ENCODE data around the gene SGSH. TPM values are rescaled to one million over a fixed set of nuclear protein-coding genes. Genes with fewer than 3 reads are reported as not detected.

Gene SGSH
- total and polyA plus RNA-seq, 4 experiments from 2014 or later, result 37.8 to 198 (median 124) TPM

DNA sequence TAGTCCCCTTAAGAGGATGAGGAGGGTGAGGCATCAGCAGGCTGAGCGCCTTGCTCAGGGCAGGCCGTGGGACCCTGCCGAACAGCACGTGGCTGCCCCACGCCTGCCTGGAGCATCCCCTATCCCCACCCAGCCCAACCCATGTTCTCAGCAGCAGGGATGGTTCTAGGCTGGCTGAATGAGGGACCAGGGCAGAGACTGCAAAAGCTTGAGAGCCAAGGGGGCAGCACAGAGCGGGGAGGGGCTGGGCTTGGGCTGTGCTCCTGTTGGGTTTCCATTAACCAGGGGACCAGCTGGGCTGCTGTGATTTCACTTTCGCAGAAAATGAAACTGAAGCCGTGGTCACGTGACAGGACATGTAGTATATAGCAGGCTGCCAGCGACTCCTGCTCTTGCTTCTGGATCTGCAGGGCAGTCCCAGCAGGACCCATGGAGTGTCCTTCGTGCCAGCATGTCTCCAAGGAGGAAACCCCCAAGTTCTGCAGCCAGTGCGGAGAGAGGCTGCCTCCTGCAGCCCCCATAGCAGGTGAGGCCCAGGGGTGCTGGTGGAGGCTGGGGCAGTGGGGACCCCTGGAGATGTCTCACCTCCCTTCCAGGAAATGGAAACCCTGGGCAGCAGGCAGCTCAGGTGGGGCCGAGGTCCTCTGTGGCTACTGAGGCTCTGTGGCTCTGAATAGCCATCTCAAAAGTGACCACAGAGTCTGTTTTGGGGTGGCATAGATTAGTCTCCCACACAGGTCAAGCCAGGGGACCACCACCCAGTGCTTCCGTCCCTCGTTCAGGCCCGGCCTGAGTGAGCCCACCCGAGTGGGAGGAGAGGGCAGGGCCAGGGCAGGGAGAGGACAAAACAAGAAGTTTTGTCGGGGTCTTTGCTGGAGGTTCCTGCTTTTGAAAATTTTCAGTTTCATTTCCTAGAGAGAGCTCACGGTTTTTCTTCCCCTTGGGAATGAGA, 43.4 kb upstream of the SGSH start:
- Histone ChIP-seq H3K27me3 (ENCODE audit: insufficient read depth, low read length) (no peaks in the 10 kb centered on the region), H3K4me1 (ENCODE audit: insufficient read depth, low read length) (peaks cover 72% of the 10 kb centered on the region), H3K36me3 (ENCODE audit: insufficient read depth, low read length) (peaks cover 18% of the 10 kb centered on the region), H3K9me3 (ENCODE audit: control insufficient read depth in 1 of 2, low read length in 2 of 2) (no peaks in the 10 kb centered on the region), H3K4me3 (ENCODE audit: low read length in 2 of 2) (peak overlapping the region; percentile 51 to 92), H3K27ac (ENCODE audit: low read depth, low read length) (peak overlapping the region; percentile 67)
- H3K4me3 Mint-ChIP-seq, result peak overlapping the region; percentile 90 to 99 (median 96)
- POLR2A ChIA-PET (ENCODE audit: partially characterized antibody), result interaction anchor here (0.7 to 7.9 kb wide), 16 partner anchors 9 to 424 kb away, joined by 3 to 71 read pairs (median 4); partner anchors contain the start of genes CBX4, SGSH and SLC26A11
- DNase-seq, result peak; percentile 81 to 96 (median 82)
- CTCF ChIA-PET (ENCODE audit: partially characterized antibody), result interaction anchor here (1.4 to 5.9 kb wide), 3 partner anchors 11 to 67 kb away, joined by 3 to 28 read pairs (median 22); no protein-coding TSS in a partner anchor
- peak overlapping the region; percentile 93 to 98 (median 97) for H3K27ac Mint-ChIP-seq
- no peaks in the 10 kb centered on the region for H3K27me3 Mint-ChIP-seq
- H3K9me3 Mint-ChIP-seq, result peaks cover 0 to 2% (median 0%) of the 10 kb centered on the region in 8 donors
- peaks cover 11 to 32% of the 10 kb centered on the region in 2 donors for H3K36me3 Mint-ChIP-seq
- H3K4me1 Mint-ChIP-seq, result peaks cover 35 to 73% (median 36%) of the 10 kb centered on the region in 4 donors
- intact Hi-C loops (cut with micrococcal nuclease), result loop anchor here (1.0 kb wide), 1 partner anchor 44 kb away; no protein-coding TSS in a partner anchor

DNA sequence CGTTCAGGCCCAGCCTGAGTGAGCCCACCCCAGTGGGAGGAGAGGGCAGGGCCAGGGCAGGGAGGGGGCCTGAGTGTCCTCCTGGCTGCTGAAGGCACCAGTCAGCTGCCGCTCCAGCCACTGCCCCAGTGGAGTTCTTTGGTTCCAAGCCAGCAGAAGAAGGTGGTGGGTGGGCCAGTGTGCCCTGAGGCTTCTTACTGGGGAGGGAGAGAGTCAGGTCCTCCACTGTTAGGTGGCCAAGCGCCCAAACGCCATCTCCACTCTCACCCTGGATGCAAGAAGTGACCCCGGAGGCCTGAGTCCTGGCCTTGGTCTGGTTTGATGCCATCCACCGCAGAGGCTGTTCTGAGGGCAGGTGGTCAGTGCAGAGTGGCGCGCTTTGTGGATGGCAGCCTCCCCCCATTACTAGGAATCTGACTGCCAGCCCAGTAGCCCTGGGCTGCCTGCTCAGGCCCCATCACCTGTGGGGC, 42.7 kb upstream of the SGSH start:
- Mint-ChIP-seq H3K36me3 (peaks cover 11 to 32% of the 10 kb centered on the region in 2 donors), H3K9me3 (peaks cover 0 to 2% (median 0%) of the 10 kb centered on the region in 8 donors), H3K27ac (peak overlapping the region in 5 of 7 donors; percentile 97 to 98 (median 98)), H3K4me3 (peak overlapping the region in 7 of 8 donors; percentile 90 to 99 (median 96)), H3K27me3 (no peaks in the 10 kb centered on the region), H3K4me1 (peaks cover 41 to 77% (median 43%) of the 10 kb centered on the region in 4 donors)
- ChIA-PET CTCF (ENCODE audit: partially characterized antibody) (interaction anchor here (5.9 kb wide), 1 partner anchor 67 kb away, joined by 22 read pairs; no protein-coding TSS in a partner anchor), POLR2A (ENCODE audit: partially characterized antibody) (interaction anchor here (0.8 to 7.9 kb wide), 9 partner anchors 9 to 66 kb away, joined by 3 to 71 read pairs (median 9); partner anchors contain the start of genes SGSH and SLC26A11)
- intact Hi-C loops (cut with micrococcal nuclease), result loop anchor here (1.0 kb wide), 1 partner anchor 44 kb away; no protein-coding TSS in a partner anchor
- peaks cover 11% of the 10 kb centered on the region for H3K36me3 ChIP-seq (ENCODE audit: insufficient read depth, low read length)
- no peaks in the 10 kb centered on the region for H3K9me3 ChIP-seq (ENCODE audit: control insufficient read depth in 1 of 2, low read length in 2 of 2)
- H3K4me3 ChIP-seq (ENCODE audit: low read length in 2 of 2), result peak overlapping the region in 1 of 2 donors; percentile 92
- no peak for DNase-seq
- H3K4me1 ChIP-seq (ENCODE audit: insufficient read depth, low read length), result peaks cover 68% of the 10 kb centered on the region
- H3K27ac ChIP-seq (ENCODE audit: low read depth, low read length), result peak overlapping the region; percentile 67
- H3K27me3 ChIP-seq (ENCODE audit: insufficient read depth, low read length), result no peaks in the 10 kb centered on the region

DNA sequence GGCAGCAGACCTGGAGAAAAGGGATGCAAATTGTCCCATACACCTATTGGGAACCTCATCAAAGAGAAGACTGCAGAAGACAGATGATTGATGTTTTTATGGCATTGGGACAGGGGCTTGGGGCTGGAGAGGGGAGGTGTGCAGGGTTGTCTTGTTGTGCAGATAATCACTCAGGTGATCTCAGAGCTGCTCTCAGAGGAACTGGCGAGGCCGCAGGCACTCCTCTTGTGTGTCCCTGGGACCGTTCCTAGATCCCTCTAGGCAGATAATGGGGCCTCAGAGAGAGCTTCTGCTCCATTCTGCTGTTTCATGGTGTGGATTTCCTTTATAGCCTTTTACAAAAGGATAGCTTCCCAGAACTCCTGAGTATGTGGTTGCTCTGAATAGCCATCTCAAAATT, 42.2 kb upstream of the SGSH start:
- no peak for DNase-seq
- intact Hi-C loops (cut with micrococcal nuclease), result no loop called here
- Histone ChIP-seq H3K36me3 (ENCODE audit: insufficient read depth, low read length) (peaks cover 6% of the 10 kb centered on the region), H3K9me3 (ENCODE audit: control insufficient read depth in 1 of 2, low read length in 2 of 2) (no peaks in the 10 kb centered on the region), H3K4me3 (ENCODE audit: low read length in 2 of 2) (peak overlapping the region; percentile 64 to 92), H3K27me3 (ENCODE audit: insufficient read depth, low read length) (no peaks in the 10 kb centered on the region), H3K27ac (ENCODE audit: low read depth, low read length) (peak overlapping the region; percentile 67), H3K4me1 (ENCODE audit: insufficient read depth, low read length) (peaks cover 68% of the 10 kb centered on the region)
- Mint-ChIP-seq H3K4me1 (peaks cover 37 to 77% (median 42%) of the 10 kb centered on the region in 4 donors), H3K9me3 (peaks cover 0 to 2% (median 0%) of the 10 kb centered on the region in 8 donors), H3K27me3 (no peaks in the 10 kb centered on the region), H3K4me3 (peak overlapping the region; percentile 88 to 98 (median 93)), H3K36me3 (peaks cover 7 to 29% of the 10 kb centered on the region in 2 donors), H3K27ac (peak overlapping the region; percentile 93 to 98 (median 96))
- ChIA-PET CTCF (ENCODE audit: partially characterized antibody) (interaction anchor here (5.9 kb wide), 1 partner anchor 66 kb away, joined by 22 read pairs; no protein-coding TSS in a partner anchor), POLR2A (ENCODE audit: partially characterized antibody) (interaction anchor here (1.1 to 7.9 kb wide), 7 partner anchors 9 to 116 kb away, joined by 3 to 71 read pairs (median 9); partner anchors contain the start of genes SGSH and SLC26A11)

DNA sequence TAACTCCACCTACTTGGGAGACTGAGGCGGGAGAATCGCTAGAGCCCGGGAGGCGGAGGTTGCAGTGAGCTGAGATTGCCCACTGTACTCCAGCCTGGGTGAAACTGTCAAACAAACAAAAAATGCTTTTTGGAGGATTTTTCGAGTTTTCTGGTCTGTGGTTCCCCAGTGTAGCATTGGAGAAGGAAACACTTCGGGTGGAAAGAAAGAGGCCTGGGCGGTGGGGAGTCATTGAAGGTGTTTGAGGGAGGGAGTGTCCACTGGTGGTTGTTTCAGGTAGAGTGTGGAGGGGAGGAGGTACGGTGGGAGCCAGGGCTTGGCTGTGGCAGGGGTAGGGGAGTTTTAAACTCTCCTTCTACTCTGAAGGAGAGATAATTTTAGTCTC, 41.8 kb upstream of the SGSH start:
- POLR2A ChIA-PET (ENCODE audit: partially characterized antibody), result interaction anchor here (0.7 to 7.9 kb wide), 10 partner anchors 8 to 423 kb away, joined by 3 to 71 read pairs (median 6); partner anchors contain the start of genes CBX4, SGSH and SLC26A11
- Histone ChIP-seq H3K4me1 (ENCODE audit: insufficient read depth, low read length) (peaks cover 64% of the 10 kb centered on the region), H3K36me3 (ENCODE audit: insufficient read depth, low read length) (peaks cover 5% of the 10 kb centered on the region), H3K27me3 (ENCODE audit: insufficient read depth, low read length) (no peaks in the 10 kb centered on the region), H3K27ac (ENCODE audit: low read depth, low read length) (peak overlapping the region; percentile 67), H3K9me3 (ENCODE audit: control insufficient read depth in 1 of 2, low read length in 2 of 2) (no peaks in the 10 kb centered on the region), H3K4me3 (ENCODE audit: low read length in 2 of 2) (peak overlapping the region; percentile 64 to 92)
- CTCF ChIA-PET (ENCODE audit: partially characterized antibody), result interaction anchor here (5.9 kb wide), 1 partner anchor 66 kb away, joined by 22 read pairs; no protein-coding TSS in a partner anchor
- intact Hi-C loops (cut with micrococcal nuclease), result loop anchor here (1.0 to 2.0 kb wide), 2 partner anchors 9 to 115 kb away; partner anchors contain the start of gene EIF4A3
- DNase-seq, result no peak
- Mint-ChIP-seq H3K4me1 (peaks cover 35 to 76% (median 42%) of the 10 kb centered on the region in 4 donors), H3K4me3 (peak overlapping the region; percentile 88 to 98 (median 93)), H3K36me3 (peaks cover 6 to 29% of the 10 kb centered on the region in 2 donors), H3K27ac (peak overlapping the region; percentile 93 to 98 (median 96)), H3K9me3 (peaks cover 0 to 2% (median 0%) of the 10 kb centered on the region in 8 donors), H3K27me3 (no peaks in the 10 kb centered on the region)

DNA sequence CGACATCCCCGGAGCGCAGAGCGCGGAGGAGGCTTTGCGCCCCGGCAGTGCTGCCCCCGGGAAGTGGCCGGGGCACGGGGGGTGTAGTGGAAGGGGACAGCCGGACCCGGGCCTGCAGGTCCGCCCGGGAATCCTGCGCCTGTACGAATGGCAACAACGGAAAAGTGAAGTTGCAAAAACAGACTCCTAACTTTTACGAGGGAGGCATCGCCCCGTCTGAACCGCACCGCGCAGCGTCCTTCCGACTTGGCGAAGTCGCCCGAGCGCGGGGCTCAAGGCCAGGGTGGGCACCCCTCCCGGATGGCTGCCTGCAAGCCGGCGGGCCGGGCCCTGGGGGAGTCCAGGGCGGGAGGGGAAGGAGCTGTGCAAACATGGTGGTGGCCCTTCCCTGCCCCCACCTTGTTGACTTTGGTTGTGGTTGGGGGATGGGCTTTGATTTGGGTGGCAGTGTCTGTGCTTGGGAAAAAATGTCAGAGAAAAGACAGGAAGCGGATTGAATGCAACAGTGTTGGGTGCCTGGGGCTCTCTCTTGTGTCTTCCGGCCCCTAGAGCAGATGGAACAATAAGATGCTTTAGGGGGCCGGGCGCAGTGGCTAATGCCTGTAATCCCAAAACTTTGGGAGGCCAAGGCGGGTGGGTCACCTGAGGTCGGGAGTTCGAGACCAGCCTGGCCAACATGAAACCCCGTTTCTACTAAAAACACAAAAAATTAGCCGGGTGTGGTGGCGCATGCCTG, 41.2 kb upstream of the SGSH start:
- H3K27ac Mint-ChIP-seq, result peak overlapping the region; percentile 93 to 98 (median 96)
- peaks cover 59% of the 10 kb centered on the region for H3K4me1 ChIP-seq (ENCODE audit: insufficient read depth, low read length)
- H3K27ac ChIP-seq (ENCODE audit: low read depth, low read length), result peak overlapping the region; percentile 67
- peaks cover 0 to 2% (median 0%) of the 10 kb centered on the region in 8 donors for H3K9me3 Mint-ChIP-seq
- H3K4me3 ChIP-seq (ENCODE audit: low read length in 2 of 2), result peak overlapping the region; percentile 64 to 92
- intact Hi-C loops (cut with micrococcal nuclease), result loop anchor here (1.0 to 2.0 kb wide), 2 partner anchors 8 to 115 kb away; partner anchors contain the start of gene EIF4A3
- peaks cover 35 to 76% (median 42%) of the 10 kb centered on the region in 4 donors for H3K4me1 Mint-ChIP-seq
- H3K36me3 Mint-ChIP-seq, result peaks cover 6 to 29% of the 10 kb centered on the region in 2 donors
- ChIA-PET POLR2A (ENCODE audit: partially characterized antibody) (interaction anchor here (0.6 to 7.9 kb wide), 12 partner anchors 8 to 422 kb away, joined by 3 to 71 read pairs (median 4); partner anchors contain the start of genes CBX4, SGSH and SLC26A11), CTCF (ENCODE audit: partially characterized antibody) (interaction anchor here (1.6 to 5.9 kb wide), 2 partner anchors 48 to 65 kb away, joined by 3 to 22 read pairs; no protein-coding TSS in a partner anchor)
- peak; percentile 81 to 85 (median 83) for DNase-seq
- peaks cover 5% of the 10 kb centered on the region for H3K36me3 ChIP-seq (ENCODE audit: insufficient read depth, low read length)
- H3K4me3 Mint-ChIP-seq, result peak overlapping the region; percentile 88 to 98 (median 93)
- no peaks in the 10 kb centered on the region for H3K27me3 ChIP-seq (ENCODE audit: insufficient read depth, low read length)
- H3K27me3 Mint-ChIP-seq, result no peaks in the 10 kb centered on the region
- no peaks in the 10 kb centered on the region for H3K9me3 ChIP-seq (ENCODE audit: control insufficient read depth in 1 of 2, low read length in 2 of 2)

DNA sequence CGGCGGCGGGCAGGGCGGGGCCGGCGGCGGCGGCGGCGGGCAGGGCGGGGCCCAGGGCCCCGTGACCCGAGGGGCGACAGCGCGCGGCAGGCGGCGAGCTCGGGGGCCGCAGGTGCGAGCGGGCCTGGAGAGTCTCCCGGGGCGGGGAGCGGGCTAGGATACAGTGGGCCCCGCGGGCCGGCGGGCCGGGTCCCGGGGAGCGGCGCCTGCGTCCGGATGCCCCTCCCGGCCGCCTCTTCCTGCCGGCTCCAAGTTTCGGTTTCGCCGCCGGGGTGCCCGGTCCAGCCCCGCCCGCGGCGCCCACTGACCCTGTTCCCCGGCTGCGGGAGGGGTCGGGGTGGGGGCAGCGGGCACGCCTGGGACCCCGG, 40.6 kb upstream of the SGSH start, which contains the start of gene RNF213:
Gene RNF213 (plus strand): TSS at position 62 of the 368 bp plus-strand sequence. CDS start 2,830 bp downstream, outside the sequence.
- H3K4me3 ChIP-seq (ENCODE audit: low read length in 2 of 2), result peak within 1 kb of the TSS; percentile 64 to 92
- Mint-ChIP-seq H3K36me3 (peaks cover 3 to 26% of the 10 kb centered on the region in 2 donors), H3K4me1 (peaks cover 32 to 74% (median 40%) of the 10 kb centered on the region in 4 donors), H3K27me3 (no peaks in the 10 kb centered on the region), H3K9me3 (peaks cover 0 to 2% (median 0%) of the 10 kb centered on the region in 8 donors), H3K4me3 (peak within 1 kb of the TSS; percentile 90 to 98 (median 94)), H3K27ac (peak within 1 kb of the TSS; percentile 96 to 98 (median 98))
- peak; percentile 54 to 73 (median 61) for DNase-seq
- CTCF ChIA-PET (ENCODE audit: partially characterized antibody), result interaction anchor here (1.6 kb wide), 1 partner anchor 48 kb away, joined by 3 read pairs; no protein-coding TSS in a partner anchor
- POLR2A ChIA-PET (ENCODE audit: partially characterized antibody), result interaction anchor here (0.6 to 7.9 kb wide), 11 partner anchors 7 to 159 kb away, joined by 3 to 71 read pairs (median 4); partner anchors contain the start of genes GAA, SGSH and SLC26A11
- H3K27ac ChIP-seq (ENCODE audit: low read depth, low read length), result peak within 1 kb of the TSS; percentile 89
- peaks cover 53% of the 10 kb centered on the region for H3K4me1 ChIP-seq (ENCODE audit: insufficient read depth, low read length)
- no peaks in the 10 kb centered on the region for H3K27me3 ChIP-seq (ENCODE audit: insufficient read depth, low read length)
- intact Hi-C loops (cut with micrococcal nuclease), result loop anchor here (1.0 to 2.0 kb wide), 2 partner anchors 7 to 114 kb away; partner anchors contain the start of gene EIF4A3
- peaks cover under 1% of the 10 kb centered on the region for H3K36me3 ChIP-seq (ENCODE audit: insufficient read depth, low read length)
- H3K9me3 ChIP-seq (ENCODE audit: control insufficient read depth in 1 of 2, low read length in 2 of 2), result no peaks in the 10 kb centered on the region
